GM23338 (cell line): ENCODE data around the gene NLN. TPM values are rescaled to one million over a fixed set of nuclear protein-coding genes. Genes with fewer than 3 reads are reported as not detected.

Source experiments
- ATAC-seq: fragments of 200-7000 bp; cut with Tn5 transposase; 3 replicates; pipeline ENCODE4 v1.9.1; 2020
- DNase-seq: peaks from one replicate; pipeline ENCODE4 v3.0.0-alpha.2; 2015; ENCODE audit warnings: low spot score
- H2AFZ ChIP-seq: fragments of 200-600 bp; sonication (generic); 2 replicates; pipeline ENCODE4 v1.8.0; 2016; ENCODE audit warnings: antibody characterized with exemption, mild to moderate bottlenecking, moderate library complexity
- H3F3A ChIP-seq: fragments of 200-600 bp; sonication (generic); replicated peaks from 2 replicates; pipeline ENCODE4 v1.8.0; 2017; ENCODE audit warnings: antibody characterized with exemption, mixed run types, low read depth
- H3K27ac ChIP-seq: fragments of 200-600 bp; sonication (generic); 2 replicates; pipeline ENCODE4 v1.6.1; 2016; ENCODE audit warnings: low read depth
- H3K27me3 ChIP-seq: fragments of 200-600 bp; sonication (generic); 2 replicates; pipeline ENCODE4 v1.8.0; 2016; ENCODE audit warnings: mild to moderate bottlenecking, mixed run types, moderate library complexity; ENCODE audit not compliant: insufficient read depth
- H3K36me3 ChIP-seq: fragments of 200-600 bp; sonication (generic); 2 replicates; pipeline ENCODE4 v1.8.0; 2016; ENCODE audit warnings: mild to moderate bottlenecking; ENCODE audit not compliant: insufficient read depth
- H3K4me1 ChIP-seq: fragments of 200-600 bp; sonication (generic); 2 replicates; pipeline ENCODE4 v1.8.0; 2016; ENCODE audit warnings: mild to moderate bottlenecking, moderate library complexity; ENCODE audit not compliant: insufficient read depth
- H3K4me2 ChIP-seq: fragments of 200-600 bp; sonication (generic); 2 replicates; pipeline ENCODE4 v1.7.1; 2017; ENCODE audit warnings: mixed run types
- H3K4me3 ChIP-seq: fragments of 200-600 bp; sonication (generic); 2 replicates; pipeline ENCODE4 v1.6.1; 2016; ENCODE audit warnings: mixed run types
- H3K79me2 ChIP-seq: fragments of 200-600 bp; sonication (generic); replicated peaks from 2 replicates; pipeline ENCODE4 v1.8.0; 2017; ENCODE audit warnings: mild to moderate bottlenecking; ENCODE audit not compliant: insufficient read depth
- H3K9me2 ChIP-seq: fragments of 200-600 bp; sonication (generic); 2 replicates; pipeline ENCODE4 v1.8.0; 2017; ENCODE audit not compliant: insufficient read depth
- H4K20me1 ChIP-seq: fragments of 200-600 bp; sonication (generic); replicated peaks from 2 replicates; pipeline ENCODE4 v1.8.0; 2017; ENCODE audit warnings: mild to moderate bottlenecking; ENCODE audit not compliant: insufficient read depth
- H3K27ac Mint-ChIP-seq: 2 replicates; pipeline ENCODE4 v1.8.0; 2020; ENCODE audit warnings: inconsistent platforms, mild to moderate bottlenecking, moderate library complexity, mixed read lengths
- H3K27me3 Mint-ChIP-seq: 3 replicates; pipeline ENCODE4 v1.8.0; 2022; ENCODE audit warnings: low read depth, mild to moderate bottlenecking, moderate library complexity, mixed read lengths, inconsistent platforms; ENCODE audit not compliant: insufficient read depth, poor library complexity
- H3K36me3 Mint-ChIP-seq: 3 replicates; pipeline ENCODE4 v1.8.0; 2021; ENCODE audit warnings: low read depth, mild to moderate bottlenecking, inconsistent platforms, moderate library complexity, mixed read lengths
- H3K4me1 Mint-ChIP-seq: 3 replicates; pipeline ENCODE4 v1.8.0; 2020; ENCODE audit warnings: mild to moderate bottlenecking, inconsistent platforms, mixed read lengths
- H3K4me3 Mint-ChIP-seq: 3 replicates; pipeline ENCODE4 v1.8.0; 2021; ENCODE audit warnings: moderate library complexity, mild to moderate bottlenecking, inconsistent platforms, mixed read lengths
- H3K9me3 Mint-ChIP-seq: 3 replicates; pipeline ENCODE4 v1.8.0; 2020; ENCODE audit warnings: moderate library complexity, mild to moderate bottlenecking, inconsistent platforms, mixed read lengths
- CTCF ChIP-seq, 2 experiments: fragments of 200-600 bp in 1 of 2; sonication (generic) in 1 of 2; conservative IDR thresholded peaks; 2 replicates each; pipeline versions ENCODE4 v1.5.1 to v1.6.1; 2016 to 2017; ENCODE audit warnings: antibody characterized with exemption in 2 of 2, low read depth in 2 of 2, mild to moderate bottlenecking in 2 of 2, moderate library complexity in 1 of 2
- EZH2 ChIP-seq: fragments of 200-600 bp; sonication (generic); IDR thresholded peaks from one replicate; pipeline ENCODE4 v1.8.0; 2017; ENCODE audit warnings: antibody characterized with exemption, mild to moderate bottlenecking, low read depth; ENCODE audit not compliant: unreplicated experiment
- EZH2phosphoT487 ChIP-seq: fragments of 200-600 bp; sonication (generic); IDR thresholded peaks from one replicate; pipeline ENCODE4 v1.8.1; 2018; ENCODE audit warnings: antibody characterized with exemption; ENCODE audit not compliant: unreplicated experiment
- JUNB ChIP-seq: IDR thresholded peaks from one replicate; pipeline ENCODE4 v1.6.1; 2016; ENCODE audit warnings: antibody characterized with exemption; ENCODE audit not compliant: unreplicated experiment
- NANOG ChIP-seq: IDR thresholded peaks from 2 replicates; pipeline ENCODE4 v1.6.1; 2016; ENCODE audit warnings: antibody characterized with exemption, borderline replicate concordance
- REST ChIP-seq: IDR thresholded peaks from one replicate; pipeline ENCODE4 v1.6.1; 2018; ENCODE audit warnings: antibody characterized with exemption; ENCODE audit not compliant: unreplicated experiment
- STAT1 ChIP-seq: IDR thresholded peaks from one replicate; pipeline ENCODE4 v1.6.1; 2016; ENCODE audit warnings: antibody characterized with exemption; ENCODE audit not compliant: unreplicated experiment
- ZNF114 ChIP-seq: fragments of 250-450 bp; sonication (Bioruptor Pico); IDR thresholded peaks from 2 replicates; pipeline ENCODE4 v1.5.0; 2020; ENCODE audit warnings: mild to moderate bottlenecking, moderate library complexity
- ZNF331 ChIP-seq: fragments of 250-450 bp; sonication (Bioruptor Pico); IDR thresholded peaks from 2 replicates; pipeline ENCODE4 v1.5.0; 2020; ENCODE audit warnings: low read depth, mild to moderate bottlenecking, moderate library complexity
- polyA plus RNA-seq: library from polyadenylated mRNA; unstranded; fragments of >200 nt; fragmentation: Nextera tagmentation; extraction: Ambion mirVana; gene quantifications from 2 replicates; pipeline ENCODE4 v1.2.1, GENCODE V29; 2016
- total RNA-seq: library from RNA; depleted of rRNA; stranded (reverse); fragments of >200 nt; shearing (Covaris generic); gene quantifications from 2 replicates; pipeline ENCODE4 v1.2.3, GENCODE V29; 2014

NLN gene
- total and polyA plus RNA-seq, 2 experiments from 2014 or later, result 56.4 to 168 TPM

GRCh38 chr5:65832603-65833228 lies 110.7 kb downstream of the NLN start (continued):
- no peak for TF ChIP-seq CTCF (conservative IDR thresholded peaks at IDR 0.05; ENCODE audit: low read depth in 2 of 2)

GRCh38 chr5:65833780-65834179 lies 111.8 kb downstream of the NLN start:
- H3K27ac Mint-ChIP-seq, result no peak overlapping the region
- peaks cover 6% of the 10 kb centered on the region; the same call in 1 of the 2 replicates for H4K20me1 ChIP-seq
- H3K4me2 ChIP-seq, result no peak overlapping the region
- H3K27me3 ChIP-seq, result no peaks in the 10 kb centered on the region
- H3K4me1 Mint-ChIP-seq, result peaks cover 12% of the 10 kb centered on the region
- H3K27me3 Mint-ChIP-seq, result peaks cover 2% of the 10 kb centered on the region
- H3K4me3 Mint-ChIP-seq, result no peak overlapping the region
- DNase-seq, result no peak
- peak overlapping the region; percentile 14; the same call in 1 of the 2 replicates for H3K27ac ChIP-seq
- no peak for ATAC-seq
- no peaks in the 10 kb centered on the region for H3K36me3 ChIP-seq
- TF ChIP-seq JUNB (no peak), ZNF331 (CRISPR knock-in tag) (no peak), EZH2 (no peak), EZH2phosphoT487 (no peak), STAT1 (no peak), CTCF (conservative IDR thresholded peaks at IDR 0.05; ENCODE audit: low read depth in 2 of 2) (no peak), ZNF114 (CRISPR knock-in tag) (no peak)
- no peaks in the 10 kb centered on the region for H3K36me3 Mint-ChIP-seq
- H3F3A ChIP-seq, result 0 out of 2 replicates have a peak, but pooled peaks cover 3% of the 10 kb centered on the region
- no peaks in the 10 kb centered on the region for H3K9me3 Mint-ChIP-seq
- no peaks in the 10 kb centered on the region for H3K79me2 ChIP-seq
- H3K4me3 ChIP-seq, result no peak overlapping the region
- no peaks in the 10 kb centered on the region for H3K9me2 ChIP-seq
- H2AFZ ChIP-seq, result no peak overlapping the region
- H3K4me1 ChIP-seq, result peaks cover 6% of the 10 kb centered on the region; the same call in 1 of the 2 replicates

GRCh38 chr5:65834306-65834705 lies 112.3 kb downstream of the NLN start:
- no peak overlapping the region for H3K4me3 Mint-ChIP-seq
- Histone ChIP-seq H3K4me2 (no peak overlapping the region), H3K9me2 (no peaks in the 10 kb centered on the region), H3K27ac (no peak overlapping the region), H3K36me3 (no peaks in the 10 kb centered on the region), H3K4me3 (no peak overlapping the region), H3K79me2 (no peaks in the 10 kb centered on the region), H4K20me1 (peaks cover 6% of the 10 kb centered on the region; the same call in 1 of the 2 replicates), H3K4me1 (peaks cover 6% of the 10 kb centered on the region; the same call in 1 of the 2 replicates), H3K27me3 (no peaks in the 10 kb centered on the region), H3F3A (0 out of 2 replicates have a peak, but pooled peaks cover 3% of the 10 kb centered on the region), H2AFZ (no peak overlapping the region)
- no peak for ATAC-seq
- no peaks in the 10 kb centered on the region for H3K9me3 Mint-ChIP-seq
- H3K4me1 Mint-ChIP-seq, result peaks cover 12% of the 10 kb centered on the region
- no peak for DNase-seq
- H3K27ac Mint-ChIP-seq, result no peak overlapping the region
- peaks cover 2% of the 10 kb centered on the region for H3K27me3 Mint-ChIP-seq
- H3K36me3 Mint-ChIP-seq, result peaks cover 2% of the 10 kb centered on the region; the same call in 2 of the 3 replicates
- no peak for TF ChIP-seq CTCF (conservative IDR thresholded peaks at IDR 0.05; ENCODE audit: low read depth in 2 of 2)
- no peak for TF ChIP-seq REST
- TF ChIP-seq NANOG, result no peak
- no peak for TF ChIP-seq EZH2
- TF ChIP-seq STAT1, result no peak
